Inflammatory macrophage treated with lipopolysaccharide for 1 hour (primary cell): ENCODE results near the gene LRMDA.

Experiments
- DNase-seq, 2 donors: peaks; one replicate each; pipeline ENCODE4 v3.0.0-alpha.2; 2020 to 2022

Gene LRMDA

DNA sequence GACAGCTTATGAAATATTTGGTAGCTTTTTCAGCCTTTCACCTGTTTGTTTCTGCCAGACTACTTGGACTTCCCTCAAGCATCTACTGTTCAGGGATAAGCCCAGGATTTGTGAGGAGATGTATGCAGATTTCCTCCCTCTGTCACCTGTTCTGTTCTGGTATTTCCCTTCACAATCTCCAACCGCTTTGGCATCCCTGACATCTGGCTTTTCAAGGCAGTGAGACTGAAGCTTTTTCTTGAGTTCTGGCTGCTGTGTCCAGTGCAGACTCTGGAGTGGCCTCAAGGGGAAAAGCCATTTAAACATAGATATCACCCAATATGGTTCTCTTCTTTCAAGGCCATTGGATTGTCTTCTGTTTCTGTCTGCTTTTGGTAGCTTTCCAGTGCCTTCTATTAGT lies 369.7 kb downstream of the LRMDA start:
- DNase-seq, result no peak

DNA sequence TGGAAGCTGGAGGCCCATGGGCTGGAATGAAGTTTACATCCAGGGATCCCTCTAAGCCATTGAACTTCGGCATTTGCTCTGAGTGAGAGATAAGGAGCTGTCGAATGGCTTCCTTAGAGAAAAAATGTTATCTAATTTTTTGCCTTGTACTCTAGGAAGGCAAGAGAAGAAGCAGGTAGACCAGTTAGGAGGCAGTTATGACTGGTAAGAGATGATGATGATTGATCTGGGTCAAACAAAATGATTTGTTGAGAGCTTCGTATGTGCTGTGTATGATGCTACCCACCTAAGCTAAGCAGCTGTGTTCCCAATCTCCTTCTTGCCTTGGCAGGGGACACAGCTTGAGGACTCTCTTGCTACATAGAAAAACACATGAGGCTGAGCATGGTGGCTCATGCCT lies 370.2 kb downstream of the LRMDA start:
- DNase-seq, result no peak

DNA sequence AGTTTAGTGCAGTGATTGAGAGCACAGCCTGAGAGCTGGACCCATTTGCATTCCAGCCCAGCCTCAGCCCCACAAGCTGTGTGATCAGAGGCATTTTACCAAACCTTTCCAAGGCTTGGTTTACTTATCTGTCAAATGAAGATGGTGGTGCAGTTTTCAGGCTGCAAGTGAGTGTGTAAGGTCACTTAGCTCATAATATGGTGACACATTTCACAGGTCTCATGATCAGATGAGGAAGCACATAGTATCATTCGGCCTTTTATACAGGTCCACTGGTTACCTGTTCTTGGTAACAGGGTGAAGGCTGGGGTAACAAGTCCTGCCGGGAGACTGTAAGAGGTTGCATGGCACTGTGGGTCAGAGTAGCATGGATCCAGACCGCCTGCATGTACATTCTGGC lies 371.7 kb downstream of the LRMDA start:
- DNase-seq, result no peak

DNA sequence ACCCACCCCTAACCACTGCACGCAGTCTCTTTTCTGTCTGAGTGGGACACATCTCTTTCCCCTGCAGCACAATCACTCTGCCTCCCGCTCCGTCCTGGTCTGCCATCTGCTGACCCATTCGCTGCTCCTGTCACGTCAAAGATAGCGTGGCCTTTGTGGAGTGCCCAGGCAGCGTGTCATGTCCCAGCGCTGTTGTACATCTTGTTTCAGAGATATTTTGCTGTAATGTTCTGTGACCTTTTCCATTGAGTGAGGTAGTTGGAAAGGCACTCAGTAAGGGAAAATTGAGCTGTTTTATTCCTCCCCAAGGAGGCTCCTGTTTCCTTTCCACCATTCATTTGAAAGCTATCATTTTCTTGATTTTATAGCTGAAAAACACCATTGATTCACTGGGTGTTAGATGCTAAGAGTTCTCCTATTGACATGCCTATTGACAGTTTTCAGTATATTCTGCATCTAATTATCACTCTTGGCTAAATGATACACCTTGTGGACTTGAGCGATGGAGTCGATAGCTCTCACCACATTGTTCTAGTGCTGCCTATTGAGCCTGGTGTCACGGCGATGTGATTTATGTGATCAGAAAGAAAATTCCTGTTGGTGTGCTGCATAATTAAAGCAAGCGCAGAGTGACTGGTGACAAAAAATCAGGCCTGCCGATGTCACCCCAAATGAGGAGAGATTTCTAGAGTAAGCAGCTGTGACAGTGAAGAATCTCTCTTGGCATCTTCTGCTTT lies 372.6 kb downstream of the LRMDA start:
- no peak for DNase-seq

DNA sequence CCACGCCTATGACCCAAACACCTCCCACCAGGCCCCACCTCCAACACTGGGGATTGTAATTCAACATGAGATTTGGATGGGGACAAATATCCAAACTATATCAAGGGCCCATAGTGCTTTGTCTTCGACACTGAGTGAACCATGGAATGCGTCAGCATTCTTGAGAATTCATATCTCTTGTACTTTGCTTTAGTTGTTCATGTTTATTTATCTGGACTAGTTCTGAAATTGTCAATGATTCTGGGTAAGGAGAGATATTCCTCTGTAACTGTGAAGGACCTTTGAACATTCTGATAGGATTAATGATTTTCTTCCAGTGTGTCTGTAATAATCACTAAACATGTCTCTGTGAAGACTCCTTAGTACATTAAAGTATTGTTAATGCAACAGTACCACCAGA lies 374.8 kb downstream of the LRMDA start:
- no peak for DNase-seq

DNA sequence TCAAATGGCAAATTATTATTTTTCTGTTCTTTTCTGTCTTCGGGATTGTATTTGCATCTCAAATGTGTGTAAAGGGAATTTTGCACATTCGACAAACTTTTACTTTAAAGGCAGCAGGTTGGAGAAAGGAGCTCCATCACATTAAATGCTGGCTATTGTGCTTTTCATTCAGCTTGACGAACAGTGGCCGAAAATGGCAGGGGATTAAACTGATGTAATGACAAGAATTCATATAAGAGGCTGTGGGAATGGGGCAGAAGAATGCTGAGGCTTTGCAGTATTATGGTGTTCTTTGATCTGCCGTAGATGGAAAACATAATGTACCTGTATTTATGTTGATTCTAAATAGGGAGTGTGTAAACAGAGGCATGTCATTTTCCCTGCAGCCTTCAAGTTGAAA lies 376.0 kb downstream of the LRMDA start:
- no peak for DNase-seq

DNA sequence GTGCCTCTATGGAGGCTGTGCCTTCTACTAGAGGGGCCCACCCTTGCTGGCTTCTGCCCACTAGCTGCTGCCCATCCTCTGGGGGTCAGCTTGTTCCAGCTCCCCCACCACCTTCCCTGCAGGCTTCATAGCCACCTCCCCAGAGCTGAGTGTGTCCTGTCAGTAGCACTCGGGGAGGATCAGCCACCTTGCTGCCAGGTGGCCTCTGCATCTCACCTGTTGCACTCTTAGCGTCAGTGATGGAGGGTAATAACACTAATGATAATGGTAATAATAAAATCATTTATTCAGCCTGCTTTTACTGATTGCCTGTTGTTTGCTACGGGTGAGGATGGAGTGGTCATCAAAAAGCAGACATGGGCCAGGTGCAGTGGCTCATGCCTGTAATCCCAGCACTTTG lies 377.6 kb downstream of the LRMDA start:
- DNase-seq, result no peak

DNA sequence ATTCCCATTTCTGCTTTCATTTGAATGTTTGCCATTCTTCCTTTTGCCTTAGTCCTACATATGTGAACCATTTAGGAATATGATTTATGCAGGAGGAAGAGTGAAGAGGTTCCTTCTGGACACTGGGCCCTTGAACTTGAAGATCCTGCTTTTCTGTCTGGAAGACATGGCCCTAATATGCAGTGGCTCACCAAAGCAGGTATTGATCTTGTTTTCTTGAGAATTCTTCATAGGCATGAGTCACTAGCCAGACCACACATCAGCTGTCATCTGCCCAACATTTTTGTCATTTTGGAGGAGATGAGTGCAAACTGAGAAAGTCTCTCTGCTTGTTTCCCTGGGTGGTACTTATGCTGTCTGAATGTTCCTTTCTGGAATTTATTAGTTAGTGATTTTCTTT lies 382.6 kb downstream of the LRMDA start:
- DNase-seq, result no peak

DNA sequence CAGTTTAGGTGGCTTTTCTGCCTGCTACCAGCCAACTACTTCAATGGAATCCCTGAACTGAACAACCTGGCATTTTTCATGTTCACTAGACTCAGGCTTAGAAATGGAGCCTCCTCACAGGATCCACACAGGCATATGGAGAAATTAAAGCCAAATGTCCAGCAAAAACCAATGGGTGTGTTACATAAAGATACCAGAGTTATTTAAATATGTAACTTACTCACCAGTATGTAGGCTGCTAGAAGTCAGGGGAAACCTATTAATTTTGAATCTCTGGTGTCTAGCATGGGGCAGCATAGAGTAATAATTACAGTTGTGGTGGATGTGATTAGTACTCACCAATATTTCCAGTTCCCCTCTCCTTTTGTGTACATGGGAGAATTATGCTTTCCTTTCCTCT lies 383.6 kb downstream of the LRMDA start:
- no peak for DNase-seq

DNA sequence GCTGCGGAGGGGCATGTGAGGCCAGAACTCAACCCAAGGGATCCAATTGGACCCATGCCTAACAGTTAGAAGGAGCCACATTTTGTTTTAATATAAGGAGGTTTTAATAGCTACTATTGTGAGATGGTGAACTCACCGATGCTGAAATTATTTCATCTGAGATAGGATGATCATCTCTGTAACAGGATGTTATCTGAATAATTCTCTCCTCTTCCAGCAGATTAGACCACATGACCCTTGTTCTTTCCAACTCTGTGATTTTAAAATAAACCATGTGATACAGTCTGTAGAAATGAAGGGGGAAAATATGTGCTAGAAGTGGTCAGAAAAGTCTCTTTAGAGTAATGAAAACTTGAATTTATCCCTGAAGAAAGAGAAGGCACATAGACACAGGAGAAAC lies 385.8 kb downstream of the LRMDA start:
- no peak for DNase-seq

DNA sequence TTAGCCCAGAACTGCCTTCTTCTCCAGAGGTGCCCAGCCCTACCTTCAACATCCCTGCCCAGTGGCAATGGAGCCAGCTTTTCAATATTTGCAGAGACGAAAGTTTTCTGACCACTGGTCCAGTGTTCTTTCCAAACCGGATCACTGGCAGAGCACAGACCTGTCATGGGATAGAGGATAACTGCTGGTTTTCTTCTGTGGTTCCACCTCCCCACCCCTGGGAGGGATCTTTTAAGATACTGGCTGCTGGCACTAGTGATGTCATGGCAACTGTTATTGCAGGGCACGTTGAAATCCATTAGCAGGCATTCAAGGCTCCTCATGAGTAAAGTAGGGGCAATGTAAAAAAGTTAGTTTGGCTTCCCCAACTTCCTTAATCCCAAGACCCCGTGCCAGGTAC lies 387.1 kb downstream of the LRMDA start:
- no peak for DNase-seq

DNA sequence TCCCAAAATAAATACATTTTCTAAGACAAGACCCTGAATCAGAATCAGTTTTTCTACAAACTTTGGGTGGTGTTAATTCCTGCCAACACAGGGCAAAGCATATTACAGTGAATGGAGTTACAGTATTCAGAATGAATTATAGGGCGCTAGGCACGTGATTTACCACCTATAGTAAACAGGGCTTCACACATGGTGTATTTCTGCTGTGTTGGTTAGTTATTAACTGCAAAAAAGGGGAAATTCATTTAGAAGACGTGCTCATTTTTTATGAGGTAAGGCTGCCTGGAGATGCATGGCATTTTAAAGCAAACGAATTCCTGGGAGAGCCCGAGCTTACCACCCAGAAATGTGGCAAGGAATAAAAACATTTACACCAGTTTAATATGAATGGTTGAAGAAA lies 393.8 kb downstream of the LRMDA start:
- no peak for DNase-seq

DNA sequence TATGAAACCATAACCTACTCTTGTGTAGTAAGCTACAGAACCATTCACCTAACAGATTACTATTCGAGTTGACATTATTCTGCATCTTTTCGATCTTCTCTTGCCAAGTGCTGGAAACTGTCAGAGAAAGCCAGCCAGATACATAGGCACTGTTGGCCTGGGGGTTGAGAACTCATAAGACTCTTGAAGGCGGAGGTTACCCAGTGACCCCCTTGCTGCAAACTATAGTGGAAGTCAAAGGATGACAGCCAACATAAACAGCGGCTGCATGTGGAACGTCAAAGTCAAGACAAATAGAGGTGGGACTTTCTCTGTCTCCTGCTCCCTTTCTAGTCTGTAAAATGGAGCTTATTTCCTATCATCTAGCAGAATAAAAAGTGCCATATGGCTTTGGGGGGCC lies 394.2 kb downstream of the LRMDA start:
- no peak for DNase-seq

DNA sequence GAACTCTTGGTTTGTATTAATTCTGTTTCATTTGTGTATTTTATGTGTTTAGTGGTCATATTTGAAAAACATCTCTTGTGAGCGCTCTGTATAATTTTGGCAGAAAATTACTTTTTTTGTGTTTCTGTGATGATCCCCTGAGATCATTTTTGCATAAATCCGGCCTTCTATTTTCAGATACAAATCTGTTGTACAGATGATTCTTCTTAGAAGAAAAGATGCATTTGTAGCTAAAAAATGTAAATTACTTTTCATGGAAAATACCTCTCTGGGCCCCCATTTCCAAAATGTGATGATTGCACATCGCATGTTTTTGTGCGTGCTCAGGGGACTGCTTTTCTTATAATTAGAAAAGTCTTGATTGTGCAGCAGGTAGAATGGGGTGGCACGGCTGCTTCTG lies 395.4 kb downstream of the LRMDA start:
- no peak for DNase-seq

DNA sequence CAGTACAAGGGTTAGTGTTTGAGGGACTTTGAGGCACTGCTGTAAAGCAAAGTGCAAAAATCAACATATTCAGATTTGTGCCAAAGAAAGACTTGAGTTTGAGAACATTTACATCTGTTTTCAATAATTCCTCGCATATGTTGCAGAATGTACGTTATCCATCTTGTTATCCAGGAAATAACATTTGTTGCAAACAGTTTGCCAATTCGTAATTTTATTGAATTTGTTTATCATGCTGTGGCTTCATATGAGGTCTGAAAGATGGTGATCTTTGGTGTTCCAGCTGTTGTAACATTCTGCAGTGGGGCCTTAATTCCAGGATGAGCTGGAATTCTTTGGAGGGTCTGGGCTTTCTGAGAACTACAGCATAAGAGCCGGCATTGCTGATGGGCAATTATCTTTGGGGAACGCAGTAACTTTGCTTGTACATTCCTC lies 396.2 kb downstream of the LRMDA start:
- no peak for DNase-seq

DNA sequence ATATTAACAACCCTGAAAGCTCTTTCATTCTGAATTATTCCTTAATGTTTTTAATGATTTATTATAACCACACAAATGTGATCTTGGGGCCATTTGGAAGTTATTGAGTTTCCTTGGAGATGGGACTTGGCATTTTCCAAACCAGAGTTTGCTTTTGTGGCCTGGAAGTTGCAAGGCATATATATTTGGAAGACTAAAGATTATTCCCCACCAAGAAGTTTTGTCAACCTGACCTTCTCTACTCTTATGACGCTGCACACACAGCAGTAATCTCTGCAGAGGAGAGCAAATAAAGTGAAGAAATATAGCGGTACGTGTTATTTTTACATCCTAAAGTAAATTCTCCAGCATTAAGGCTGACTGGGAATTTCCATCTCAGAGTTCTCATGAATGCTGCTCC lies 397.0 kb downstream of the LRMDA start:
- DNase-seq, result no peak

DNA sequence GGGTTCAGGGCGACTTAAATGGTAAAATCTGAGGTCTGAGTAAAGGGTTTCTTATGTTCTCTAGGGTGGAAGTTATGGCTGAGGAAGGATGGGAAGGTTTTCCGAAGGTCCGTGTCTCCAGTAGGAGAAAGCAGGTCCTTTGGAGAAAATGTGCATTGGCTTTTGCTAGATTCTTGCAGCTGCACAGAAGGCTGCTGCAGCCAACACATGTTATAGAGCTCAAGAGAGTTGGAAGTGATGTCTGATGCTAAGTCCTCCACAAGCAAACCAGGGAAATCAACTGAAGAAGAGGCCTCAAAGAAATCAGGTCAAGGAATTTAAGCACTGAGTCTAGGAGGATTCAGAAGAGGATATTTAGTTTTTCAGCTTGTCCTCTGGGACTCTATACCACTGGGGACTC lies 404.6 kb downstream of the LRMDA start:
- DNase-seq, result no peak

DNA sequence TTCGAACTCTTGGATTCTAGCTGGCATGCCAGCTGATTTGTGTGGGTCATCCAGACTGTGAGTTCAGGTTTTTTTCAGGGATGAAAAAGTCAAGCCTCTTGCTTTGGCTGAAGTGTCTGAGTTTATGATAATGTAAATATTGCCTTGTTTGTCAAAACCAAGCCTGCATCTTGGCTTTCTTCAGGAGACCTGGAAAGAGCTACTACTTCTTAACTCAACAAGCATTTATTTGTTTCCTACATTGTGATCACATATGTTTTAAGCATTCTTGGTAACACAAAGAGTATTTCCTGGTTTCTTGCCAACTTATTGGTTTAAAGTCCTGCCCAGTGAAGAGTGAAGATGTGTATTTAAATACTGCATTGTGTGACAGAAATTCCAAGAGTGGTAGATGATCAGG lies 407.1 kb downstream of the LRMDA start:
- no peak for DNase-seq

DNA sequence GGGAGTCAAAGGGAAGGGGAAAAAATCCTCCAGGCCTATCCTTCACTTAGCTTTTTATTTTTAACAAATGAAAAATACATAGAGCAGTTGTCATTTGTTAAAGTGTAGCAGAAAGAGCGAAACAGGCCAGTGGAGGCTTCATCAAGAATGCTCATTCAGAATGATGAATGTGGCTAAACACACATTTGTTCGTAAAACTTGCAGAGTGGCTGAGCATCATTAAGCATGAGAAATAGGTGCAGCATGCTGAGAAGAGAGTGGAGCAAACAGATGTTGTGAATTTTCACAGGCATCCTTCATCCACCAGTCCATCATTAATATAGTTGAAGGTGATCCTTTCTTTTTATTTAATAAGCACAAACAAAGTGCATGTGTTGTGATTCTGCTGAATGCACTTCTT lies 407.6 kb downstream of the LRMDA start:
- no peak for DNase-seq

DNA sequence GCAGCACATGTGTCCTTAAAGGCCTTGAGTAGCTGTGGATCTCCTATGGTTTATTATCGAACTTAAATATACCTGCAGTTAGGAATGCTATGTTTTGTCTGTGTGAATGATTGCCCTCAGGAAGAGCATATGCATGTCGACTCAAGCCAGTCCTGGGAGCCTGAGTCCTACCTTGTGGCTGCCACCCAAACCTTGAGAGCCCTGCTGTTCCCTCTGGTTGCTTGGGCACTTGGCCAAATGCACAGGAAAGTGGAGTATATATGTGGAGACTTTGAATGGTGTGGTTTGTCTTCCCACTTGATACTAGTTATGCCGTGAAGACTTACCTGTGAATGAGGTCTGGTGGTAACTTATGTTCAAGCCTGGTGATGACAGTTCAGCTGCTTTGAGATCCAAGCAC lies 409.8 kb downstream of the LRMDA start:
- no peak for DNase-seq

DNA sequence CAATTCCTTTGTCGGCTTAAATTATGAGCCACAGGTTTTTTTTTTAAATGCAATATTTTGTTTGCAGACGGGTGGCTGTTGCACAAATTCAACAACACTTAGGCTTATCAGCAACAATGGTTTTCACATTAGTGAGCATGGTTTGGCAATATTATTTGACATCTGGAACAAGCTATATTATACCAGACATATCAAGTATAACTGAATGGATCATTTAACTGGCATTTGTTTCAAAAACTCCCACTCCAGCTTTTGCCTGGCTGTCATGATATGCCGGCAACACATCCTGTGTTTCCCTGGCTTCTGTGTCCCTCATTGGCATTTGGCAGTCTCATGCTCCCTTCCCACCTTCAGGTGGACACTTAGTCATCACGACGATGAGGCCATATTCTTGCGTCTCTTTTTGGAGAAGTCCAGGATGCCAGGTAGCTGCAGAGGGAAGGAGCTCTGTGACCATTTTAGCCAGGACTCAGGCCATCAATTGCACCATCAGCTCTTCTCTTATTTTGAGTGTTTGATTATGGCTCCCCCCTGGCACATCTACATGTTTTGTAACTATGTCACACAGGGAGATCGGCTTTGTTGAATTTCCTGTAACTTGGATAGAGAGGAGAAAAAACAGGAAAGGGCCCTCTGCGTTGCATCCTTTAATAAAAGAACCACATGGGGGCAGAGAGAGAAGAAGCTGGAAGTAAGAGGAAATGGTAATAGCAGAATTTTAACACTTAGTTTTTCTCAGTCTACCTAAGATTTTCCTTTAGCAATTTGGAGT lies 413.9 kb downstream of the LRMDA start:
- DNase-seq, result peak in 1 of 2 donors; percentile 9

DNA sequence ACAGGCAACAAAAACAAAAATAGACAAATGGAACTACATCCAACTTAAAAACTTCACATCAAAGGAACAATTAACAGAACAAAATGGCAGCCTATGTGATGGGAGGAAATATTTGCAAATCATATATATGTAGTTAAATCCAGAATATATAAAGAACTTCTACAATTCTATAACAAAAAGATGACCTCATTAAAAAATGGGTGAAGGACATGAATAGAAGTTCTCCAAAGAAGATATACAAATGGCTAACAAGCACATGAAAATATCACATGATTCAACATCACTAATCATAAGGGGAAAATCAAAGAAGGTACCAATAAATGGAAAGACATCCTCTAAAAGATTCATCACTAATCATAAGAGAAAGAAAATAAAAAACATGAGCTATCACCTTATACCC lies 416.1 kb downstream of the LRMDA start:
- DNase-seq, result no peak

DNA sequence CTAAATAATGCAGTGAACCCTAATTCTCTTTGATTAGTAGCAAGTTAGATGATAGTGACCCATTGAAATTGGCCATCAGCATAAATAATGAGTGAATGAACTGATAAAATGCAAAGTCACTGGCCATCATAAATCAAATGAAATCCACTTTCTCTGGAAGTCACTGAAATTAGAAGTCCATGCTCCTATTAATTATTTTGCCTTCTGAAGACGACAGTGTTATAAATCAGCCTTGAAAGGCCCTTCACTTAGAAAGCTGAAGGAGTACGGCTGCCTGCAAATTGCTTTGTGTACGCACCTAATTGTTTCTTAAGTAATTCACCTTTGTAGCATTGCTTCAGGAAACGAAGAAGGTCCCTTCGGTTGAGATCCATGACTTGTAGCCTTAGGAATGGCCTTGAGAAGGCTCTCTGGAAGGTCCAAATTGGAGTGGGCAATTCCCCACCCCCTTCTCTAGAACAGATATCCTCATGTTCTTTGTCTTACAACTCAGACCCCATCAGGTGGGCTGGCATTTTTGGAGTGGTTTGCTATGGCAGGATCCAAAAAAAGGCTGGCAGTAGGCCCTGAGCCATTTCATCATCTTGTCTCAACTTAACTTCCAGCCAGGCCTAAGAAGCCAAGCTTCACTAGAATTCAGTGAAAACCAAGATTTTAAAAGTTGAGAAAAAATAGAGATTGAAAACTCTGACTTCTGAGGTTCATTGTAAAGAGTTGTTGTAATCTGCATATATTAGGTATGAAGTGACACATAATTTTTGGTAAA lies 420.3 kb downstream of the LRMDA start:
- no peak for DNase-seq
